ENCODE measurements around the gene TAF12.
A peak's percentile ranks its signal among the peaks of the same experiment; 100 is the strongest.
"Not testable (repeated sequence)": the region's sequence is repeated elsewhere in the genome, so short reads cannot be mapped to it uniquely, and the experiment has no call there.

TAF12 gene, protein sequence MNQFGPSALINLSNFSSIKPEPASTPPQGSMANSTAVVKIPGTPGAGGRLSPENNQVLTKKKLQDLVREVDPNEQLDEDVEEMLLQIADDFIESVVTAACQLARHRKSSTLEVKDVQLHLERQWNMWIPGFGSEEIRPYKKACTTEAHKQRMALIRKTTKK

DNA sequence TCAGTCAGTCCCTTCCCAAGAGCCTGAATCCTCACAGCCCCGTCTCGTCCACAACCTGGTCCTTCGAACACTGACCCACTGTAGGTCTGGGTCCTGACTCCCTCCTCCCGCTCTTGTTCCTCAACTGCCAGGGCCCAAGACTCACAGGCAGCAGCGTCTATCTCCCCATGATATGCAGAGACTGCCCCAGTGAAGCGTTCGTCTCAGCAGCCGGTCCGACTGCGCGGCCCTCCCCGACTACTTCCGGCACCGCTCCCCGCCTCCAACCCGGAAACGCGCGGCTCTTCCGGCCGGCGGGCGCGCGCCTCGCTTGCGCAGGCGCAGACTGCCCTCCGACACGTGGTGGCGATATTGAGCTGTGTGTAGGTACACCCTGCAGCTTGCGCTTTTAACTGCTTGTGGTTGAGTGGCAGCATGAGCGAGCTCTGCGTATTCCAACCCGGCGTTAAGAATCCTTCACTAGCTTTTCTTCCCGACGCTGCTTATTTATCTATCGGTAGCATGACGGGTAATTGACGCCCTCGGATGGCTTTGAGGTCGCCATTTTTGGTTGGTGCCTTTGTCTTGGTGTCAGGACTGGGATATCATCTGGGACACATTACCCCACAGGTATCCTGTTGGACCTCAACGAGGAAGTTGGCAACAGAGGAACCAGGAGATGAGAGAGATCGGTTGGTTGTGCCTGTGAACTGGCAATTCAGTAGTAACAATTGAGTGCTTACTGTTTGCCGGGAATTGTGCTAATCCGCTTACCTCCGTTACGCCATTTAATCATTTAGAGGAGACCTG, at the start of gene TAF12:
TSS of gene TAF12 (minus strand) at position 221 of the 789 bp plus-strand sequence. CDS start 20,986 bp downstream, outside the sequence.
- DNase-seq (ENCODE audit: low read depth in 2 of 2, low spot score in 1 of 2): peak; percentile 62 to 85

DNA sequence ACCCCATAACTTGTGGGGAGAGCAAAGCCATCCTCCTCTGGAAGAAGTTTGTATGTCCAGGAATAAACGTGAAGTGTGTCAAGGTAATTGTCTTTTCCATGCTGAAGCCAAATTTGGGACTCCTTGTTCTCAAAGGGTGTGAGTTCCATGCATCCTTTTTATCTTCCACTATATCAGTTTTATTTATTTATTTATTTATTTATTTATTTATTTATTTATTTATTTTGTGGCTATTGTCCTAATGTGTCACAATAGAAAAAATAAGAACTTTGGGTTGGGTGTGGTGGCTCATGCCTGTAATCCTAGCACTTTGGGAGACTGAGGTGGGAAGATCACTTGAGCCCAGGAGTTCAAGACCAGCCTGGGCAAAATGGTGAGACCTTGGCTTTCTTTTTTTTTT, 48.8 kb upstream of the TAF12 start:
- not testable (repeated sequence) for DNase-seq (ENCODE audit: low read depth in 2 of 2, low spot score in 1 of 2)

DNA sequence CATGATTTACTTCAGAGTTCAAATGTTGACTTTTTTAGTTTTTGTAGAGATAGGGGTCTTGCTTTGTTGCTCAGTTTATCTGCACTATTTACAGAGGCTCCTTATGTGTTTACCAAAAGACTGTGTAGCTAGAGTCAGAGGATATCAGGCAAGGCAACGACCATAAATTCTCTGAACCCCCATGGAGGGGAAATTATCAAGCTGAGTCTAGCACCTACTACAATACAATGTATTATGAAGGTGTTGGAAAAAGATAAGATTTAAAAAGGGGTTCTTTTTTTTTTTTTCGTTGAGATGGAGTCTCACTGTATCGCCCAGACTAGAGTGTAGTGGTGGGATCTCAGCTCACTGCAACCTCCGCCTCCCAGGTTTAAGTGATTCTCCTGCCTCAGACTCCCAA, 42.1 kb upstream of the TAF12 start:
- DNase-seq (ENCODE audit: low read depth in 2 of 2, low spot score in 1 of 2): no peak

DNA sequence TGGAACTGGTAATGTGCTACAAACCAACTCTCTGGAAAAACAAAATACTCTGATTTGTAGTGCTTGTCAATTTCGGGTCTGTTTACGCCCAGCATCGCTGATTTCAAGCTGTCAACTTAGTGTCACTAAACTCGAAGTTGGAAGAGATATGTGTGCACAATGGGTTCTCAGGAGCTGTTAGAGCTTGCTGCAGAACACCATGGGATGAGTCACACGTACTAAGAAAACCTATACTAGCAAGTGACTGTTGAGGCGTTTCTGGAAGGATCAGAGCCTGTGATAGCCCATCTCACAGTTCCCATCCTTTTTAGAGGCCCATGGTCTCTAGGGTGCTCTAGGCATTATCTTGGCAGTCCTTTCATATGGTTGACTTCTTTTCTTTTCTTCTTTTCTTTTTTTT, 40.0 kb upstream of the TAF12 start:
- no peak for DNase-seq (ENCODE audit: low read depth in 2 of 2, low spot score in 1 of 2)

DNA sequence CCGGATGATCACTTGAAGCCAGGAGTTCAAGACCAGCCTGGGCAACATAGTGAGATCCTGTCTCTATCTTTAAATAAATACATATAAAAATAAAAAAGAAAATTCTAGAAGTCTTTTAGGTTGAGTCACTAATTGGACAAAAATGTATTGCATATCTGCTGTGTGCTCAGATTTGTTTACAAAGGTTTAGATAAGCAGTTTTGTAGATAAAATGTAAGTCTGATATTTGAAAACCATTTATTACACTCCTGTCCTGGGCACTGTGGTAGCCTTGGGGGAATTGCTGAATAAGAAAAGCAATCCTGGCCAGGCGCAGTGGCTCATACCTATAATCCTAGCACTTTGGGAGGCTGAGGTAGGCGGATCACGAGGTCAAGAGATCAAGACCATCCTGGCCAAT, 37.3 kb upstream of the TAF12 start:
- DNase-seq (ENCODE audit: low read depth in 2 of 2, low spot score in 1 of 2): no peak

DNA sequence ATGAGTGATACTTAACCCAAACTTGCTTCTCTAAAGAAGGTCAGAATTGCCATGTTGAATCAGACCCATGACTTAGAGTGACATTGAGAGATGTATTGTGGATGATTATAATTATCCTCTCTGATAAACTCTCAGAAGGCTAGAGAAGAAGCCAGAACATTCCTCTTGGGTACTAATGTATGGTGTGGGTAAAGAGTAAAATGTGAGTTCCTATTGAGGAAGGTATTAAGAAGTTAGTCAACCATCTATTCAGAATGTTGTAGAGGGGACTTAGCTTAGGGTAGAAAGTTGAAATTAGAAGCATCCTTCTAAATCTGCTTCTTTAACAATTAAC, 33.0 kb upstream of the TAF12 start:
- no peak for DNase-seq (ENCODE audit: low read depth in 2 of 2, low spot score in 1 of 2)

DNA sequence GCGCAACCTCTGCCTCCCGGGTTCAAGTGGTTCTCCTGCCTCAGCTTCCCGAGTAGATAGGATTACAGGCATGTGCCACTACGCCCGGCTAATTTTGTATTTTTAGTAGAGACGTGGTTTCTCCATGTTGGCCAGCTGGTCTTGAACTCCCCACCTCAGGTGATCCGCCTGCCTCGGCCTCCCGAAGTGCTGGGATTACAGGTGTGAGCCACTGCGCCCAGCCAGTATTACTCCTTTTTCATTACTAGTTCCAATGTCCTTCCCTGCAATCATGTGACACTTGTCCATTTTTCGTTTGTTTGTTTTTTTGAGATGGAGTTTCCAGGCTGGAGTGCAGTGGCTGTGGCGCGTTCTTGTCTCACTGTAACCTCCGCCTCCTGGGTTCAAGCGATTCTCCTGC, 30.1 kb upstream of the TAF12 start:
- DNase-seq (ENCODE audit: low read depth in 2 of 2, low spot score in 1 of 2): not testable (repeated sequence)

DNA sequence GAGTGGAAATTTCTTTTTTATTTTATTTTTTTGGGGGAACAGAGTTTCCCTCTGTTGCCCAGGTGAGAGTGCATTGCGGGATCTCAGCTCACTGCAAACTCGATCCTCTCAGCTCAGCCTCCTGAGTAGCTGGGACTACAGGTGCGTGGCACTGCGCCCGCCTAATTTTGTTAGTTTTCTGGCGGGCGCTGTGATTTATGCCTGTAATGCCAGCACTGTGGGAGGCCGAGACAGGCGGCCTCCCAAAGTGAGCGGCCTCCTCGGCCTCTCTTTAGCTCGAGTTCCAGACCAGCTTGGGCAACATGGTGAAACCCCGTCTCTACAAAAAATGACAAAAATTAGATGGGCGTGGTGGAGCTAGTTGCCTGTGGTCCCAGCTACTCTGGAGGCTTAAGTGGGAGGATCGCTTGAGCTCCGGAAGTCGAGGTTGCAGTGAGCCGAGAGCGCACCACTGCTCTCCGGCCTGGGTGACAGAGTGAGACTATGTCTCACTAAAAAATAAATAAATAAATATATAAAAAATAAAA, 28.4 kb upstream of the TAF12 start:
- DNase-seq (ENCODE audit: low read depth in 2 of 2, low spot score in 1 of 2): no peak

DNA sequence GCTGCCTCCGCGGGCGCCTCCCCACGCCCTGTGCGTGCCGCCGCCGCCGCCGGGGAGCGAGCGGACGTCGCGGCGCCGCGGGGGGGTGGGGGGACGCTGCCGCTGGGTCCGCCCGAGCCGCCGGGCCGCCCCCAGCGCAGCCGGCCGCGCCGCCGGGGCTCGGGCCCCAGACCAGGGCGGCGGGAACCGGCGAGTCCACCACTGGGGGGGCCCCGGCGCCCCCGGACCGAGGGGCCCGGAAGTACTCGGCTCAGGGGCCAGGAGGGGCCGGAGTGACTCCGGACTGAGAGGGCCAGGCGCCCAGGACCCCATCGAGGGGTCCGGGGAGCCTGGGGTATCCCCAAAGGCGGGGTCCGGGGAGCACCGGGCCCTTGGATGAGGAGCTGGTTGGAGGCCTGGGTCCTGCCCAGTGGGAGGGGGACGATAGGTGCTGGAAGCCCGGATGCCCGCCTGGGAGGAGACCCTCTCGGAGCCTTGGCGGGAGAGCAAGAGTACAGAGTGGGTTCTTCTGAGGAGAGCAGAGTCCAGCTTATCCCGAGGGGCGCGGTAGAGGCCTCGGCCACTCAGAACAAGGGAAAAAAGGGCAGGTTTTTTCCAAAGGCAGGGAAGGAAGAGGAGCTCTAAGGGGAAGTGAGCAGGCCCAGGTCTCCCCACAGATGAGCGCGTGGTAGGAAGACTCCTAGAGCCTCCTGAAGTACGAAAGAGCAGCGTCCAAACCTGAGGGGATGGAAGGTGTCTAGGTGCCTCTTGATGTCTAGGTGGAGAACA, 26.3 kb upstream of the TAF12 start:
- peak in 1 of 2 donors; percentile 17 for DNase-seq (ENCODE audit: low read depth in 2 of 2, low spot score in 1 of 2)

DNA sequence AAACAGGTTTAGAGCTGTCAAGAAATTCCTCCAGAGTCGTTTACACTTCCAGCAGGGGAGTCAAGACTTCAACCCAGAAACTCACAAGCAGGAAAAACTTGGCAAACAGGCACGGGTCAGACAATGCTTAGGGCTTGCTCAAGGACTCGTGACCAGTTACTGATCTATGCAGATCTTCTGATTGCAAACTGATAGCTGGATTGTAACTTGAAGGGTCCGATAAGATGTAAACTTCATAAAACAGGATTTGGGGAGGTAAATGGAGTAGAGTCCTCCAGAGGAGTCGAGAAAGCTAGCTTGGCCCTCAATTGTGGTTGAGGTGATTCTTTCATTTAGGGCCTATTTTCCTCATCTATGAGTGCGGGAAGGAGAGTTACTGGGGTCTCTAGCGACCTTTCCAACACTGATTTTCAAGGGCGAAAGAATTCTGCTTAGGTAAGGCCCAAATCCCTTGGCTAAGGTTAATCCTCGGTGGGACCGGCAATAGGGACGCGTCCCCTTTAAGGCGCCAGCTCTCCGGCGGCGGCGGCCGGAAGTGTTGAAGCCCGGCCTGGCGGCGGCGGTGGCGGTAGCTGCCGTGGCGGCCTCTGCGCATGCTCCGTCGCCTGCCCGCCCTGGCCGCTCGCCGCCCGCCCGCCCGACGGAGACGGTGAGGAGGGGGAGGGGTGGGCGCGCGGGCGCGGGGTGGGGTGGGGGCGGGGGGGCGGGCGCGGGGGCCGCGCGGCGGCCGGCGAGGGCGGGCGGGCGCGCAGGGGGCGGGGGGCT, 25.5 kb upstream of the TAF12 start, which contains the start of gene GMEB1:
TSS of gene GMEB1 (plus strand) at position 594 of the 765 bp plus-strand sequence. CDS start 14,829 bp downstream, outside the sequence.
- peak; percentile 56 to 69 for DNase-seq (ENCODE audit: low read depth in 2 of 2, low spot score in 1 of 2)

DNA sequence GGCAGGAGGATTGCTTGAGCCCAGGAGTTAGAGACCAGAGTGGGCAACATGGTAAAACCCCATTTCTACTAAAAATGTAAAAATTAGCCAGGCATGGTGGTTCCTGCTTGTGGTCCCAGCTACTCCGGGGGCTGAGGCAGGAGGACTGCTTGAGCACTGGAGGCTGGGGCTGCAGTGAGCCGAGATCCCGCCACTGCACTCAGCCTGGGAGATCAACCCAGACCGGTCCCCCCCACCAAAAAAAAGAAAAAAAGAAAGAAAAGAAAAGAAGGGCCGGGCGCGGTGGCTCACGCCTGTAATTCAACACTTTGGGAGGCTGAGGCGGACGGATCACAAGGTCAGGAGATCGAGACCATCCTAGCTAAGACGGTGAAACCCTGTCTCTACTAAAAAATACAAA, 23.9 kb upstream of the TAF12 start:
- DNase-seq (ENCODE audit: low read depth in 2 of 2, low spot score in 1 of 2): no peak

DNA sequence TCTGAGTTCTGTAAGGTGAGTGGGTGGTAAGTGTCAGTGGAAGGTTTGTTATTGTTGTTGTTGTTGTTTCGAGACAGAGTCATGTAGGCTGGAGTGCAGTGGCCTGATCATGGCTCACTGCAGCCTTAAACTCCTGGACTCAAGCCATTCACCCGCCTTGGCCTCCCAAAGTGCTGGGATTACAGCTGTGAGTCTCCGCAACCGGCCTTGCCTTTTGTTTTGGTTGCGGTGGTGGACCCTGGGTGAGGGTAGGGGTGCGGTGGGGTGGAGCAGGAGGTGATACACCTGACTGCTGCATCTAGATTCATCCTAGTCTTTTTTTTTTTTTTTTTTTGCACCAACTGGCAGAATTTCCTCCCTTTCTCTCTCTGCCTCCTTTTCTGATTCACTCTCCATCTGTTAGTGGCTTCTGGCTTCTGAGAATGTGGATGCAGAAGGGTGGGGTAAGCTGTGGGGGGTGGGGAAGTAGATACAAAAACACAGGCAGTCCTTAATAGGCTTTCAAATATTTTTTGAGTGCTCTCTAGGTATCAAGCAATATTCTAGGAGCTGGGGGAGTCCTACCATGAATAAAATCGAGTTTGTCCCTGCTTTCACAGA, 21.1 kb upstream of the TAF12 start:
- DNase-seq (ENCODE audit: low read depth in 2 of 2, low spot score in 1 of 2): no peak

DNA sequence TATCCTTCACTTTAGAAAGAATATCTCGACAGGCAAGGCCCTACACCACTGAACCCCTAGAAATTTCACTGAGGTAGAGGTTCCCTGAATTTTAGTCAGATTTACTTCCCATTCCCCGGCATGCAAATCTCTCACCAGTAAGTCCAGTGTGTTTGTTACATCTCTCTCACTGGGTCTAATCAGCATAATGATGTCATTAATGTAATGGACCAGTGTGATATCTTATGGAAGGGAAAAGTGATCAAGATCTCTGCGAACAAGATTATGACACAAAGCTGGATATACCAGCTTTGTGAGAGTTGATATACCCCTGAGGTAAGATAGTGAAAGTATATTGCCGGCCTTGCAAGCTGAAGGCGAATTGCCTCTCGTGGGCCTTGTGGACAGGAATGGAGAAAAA, 13.5 kb upstream of the TAF12 start:
- DNase-seq (ENCODE audit: low read depth in 2 of 2, low spot score in 1 of 2): no peak

DNA sequence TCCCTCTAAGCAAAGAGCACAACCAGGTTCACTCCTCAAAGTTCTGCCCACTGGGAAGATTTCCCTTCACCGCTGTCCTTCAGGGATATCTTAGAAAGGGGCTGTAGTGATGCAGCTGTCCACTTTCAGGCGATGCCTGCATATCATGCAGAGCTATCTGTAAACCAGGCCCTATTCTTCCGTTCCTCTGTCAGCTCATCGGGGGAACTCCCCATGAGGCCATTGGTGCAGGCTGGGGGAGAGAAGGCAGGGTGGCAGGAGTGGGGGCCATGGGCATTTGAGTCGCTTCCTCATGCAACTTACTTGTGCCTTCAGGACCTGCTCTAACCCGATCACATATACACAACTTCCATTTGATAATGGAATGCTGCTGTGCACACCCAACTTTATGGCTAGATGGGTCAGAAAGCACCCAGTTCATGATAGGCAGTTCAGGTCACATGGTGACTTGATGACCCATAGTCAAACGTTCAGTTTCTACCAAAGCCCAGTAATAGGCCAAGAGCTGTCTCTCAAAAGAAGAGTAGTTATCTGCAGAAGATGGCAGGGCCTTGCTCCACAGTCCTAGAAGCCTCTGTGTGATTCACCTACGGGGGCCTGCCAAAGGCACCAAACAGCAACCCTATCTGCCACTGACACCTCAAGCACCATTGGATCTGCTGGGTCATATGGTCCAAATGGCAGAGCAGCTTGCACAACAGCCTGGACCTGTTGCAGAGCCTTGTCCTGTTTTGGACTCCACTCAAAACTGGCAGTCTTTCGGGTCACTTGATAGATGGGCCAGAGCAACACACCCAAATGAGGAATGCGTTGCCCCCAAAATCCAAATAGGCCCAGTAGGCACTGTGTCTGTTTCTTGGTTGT, 12.8 kb upstream of the TAF12 start:
- not testable (repeated sequence) for DNase-seq (ENCODE audit: low read depth in 2 of 2, low spot score in 1 of 2)

DNA sequence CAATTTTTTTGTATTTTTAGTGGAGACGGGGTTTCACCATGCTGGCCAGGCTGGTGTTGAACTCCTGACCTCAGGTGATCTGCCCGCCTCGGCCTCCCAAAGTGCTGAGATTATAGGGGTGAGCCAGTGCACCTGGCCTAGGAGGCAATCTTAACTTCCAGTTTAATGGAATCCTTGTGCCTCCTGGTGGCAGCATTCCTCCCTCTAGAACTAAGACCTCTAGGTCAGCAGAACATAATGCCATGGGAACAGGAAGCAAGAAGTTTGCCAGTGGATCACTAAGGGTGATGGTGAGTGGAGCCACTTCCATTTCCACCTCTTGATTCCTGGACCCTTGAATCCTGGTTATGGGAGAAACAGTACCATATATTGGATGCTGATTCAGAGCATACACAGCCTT, 11.0 kb upstream of the TAF12 start:
- DNase-seq (ENCODE audit: low read depth in 2 of 2, low spot score in 1 of 2): not testable (repeated sequence)

DNA sequence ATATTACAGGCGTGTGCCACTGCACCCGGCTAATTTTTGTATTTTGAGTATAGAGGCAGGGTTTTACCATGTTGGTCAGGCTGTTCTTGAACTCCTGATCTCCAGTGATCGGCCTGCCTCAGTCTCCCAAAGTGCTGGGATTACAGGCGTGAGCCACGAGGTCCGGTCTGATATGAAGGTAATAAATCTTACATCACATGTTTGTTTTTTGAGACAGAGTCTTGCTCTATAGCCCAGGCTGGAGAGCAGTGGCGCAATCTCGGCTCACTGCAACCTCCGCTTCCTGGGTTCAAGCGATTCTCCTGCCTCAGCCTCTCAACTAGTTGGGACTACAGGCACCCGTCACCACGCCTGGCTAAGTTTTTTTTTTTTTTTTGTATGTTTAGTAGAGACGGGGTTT, 10.2 kb upstream of the TAF12 start:
- DNase-seq (ENCODE audit: low read depth in 2 of 2, low spot score in 1 of 2): not testable (repeated sequence)

DNA sequence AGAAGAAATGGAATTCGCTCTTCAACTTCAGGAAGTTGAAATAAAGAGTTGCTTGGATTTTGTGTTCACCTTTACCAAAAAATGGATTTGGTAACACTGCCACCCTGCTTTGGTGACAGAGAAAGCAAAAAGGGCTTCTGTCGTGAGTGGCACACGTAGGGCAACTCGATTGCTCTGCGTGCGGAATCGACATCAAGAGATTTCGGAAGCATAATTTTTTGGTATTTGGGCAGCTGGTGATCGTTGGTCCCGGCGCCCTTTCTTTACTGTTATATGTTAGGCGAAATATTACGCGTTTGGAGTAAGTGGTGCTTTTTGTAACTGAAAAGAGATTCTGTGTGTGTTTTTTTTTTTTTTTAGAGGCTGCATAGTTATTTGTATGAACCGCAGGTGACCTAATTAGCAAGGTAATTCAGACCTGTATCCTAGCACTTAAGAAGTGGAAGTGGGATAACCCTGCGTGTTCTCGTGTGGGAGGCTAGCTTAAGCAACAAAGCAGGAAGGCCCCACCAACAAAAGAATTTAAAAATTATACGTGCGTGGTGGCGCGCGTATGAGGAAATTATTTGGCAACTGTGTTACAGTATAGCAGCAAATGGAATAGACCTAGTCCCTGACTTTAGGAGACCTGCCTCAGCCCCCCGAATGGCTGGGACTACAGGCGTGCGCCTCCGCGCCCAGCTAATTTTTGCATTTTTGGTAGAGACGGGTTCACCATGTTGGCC, 5.8 kb upstream of the TAF12 start, which contains the start of gene RNU11:
TSS of gene RNU11 (plus strand) at position 127 of the 725 bp plus-strand sequence.
- DNase-seq (ENCODE audit: low read depth in 2 of 2, low spot score in 1 of 2): peak; percentile 67 to 82

DNA sequence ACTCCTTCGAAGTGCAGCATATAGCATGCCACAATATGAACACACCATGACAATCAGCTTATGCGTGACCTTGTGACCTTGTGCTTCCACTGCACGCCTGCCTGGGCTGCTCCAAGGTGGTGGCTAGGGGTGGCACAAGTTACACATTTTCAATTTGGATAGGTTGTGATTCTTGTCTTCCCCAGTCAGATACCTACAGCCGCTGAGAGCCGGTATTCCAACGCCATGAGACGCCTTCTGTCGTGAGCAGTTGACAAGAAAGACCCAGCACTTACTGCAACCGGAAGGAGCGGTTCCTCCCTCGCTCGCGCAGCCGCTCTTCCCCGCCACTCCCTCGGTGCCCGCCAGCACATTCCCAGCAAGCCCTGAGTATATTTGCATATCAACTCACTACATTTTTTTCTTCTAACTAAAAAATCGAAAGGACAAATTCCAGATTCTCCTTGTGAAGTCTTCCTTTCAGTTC, 5.2 kb upstream of the TAF12 start:
- DNase-seq (ENCODE audit: low read depth in 2 of 2, low spot score in 1 of 2): peak; percentile 60 to 78

DNA sequence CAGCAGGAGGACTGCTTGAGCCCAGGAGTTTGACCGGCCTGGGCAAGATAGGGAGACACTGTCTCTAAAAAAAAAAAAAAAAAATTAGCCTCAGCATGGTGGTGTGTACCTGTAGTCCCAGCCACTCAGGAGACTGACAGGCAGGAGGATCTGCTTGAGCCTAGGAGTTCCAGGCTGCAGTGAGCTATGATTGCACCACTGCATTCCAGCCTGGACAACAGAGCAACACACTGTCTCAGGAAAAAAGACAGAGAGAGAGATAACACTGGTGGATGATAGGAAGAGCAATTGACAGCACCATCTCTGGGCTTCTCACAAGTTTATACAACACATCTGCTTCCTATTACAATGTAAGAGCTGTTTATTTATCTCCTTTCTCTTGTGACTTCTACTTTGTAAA, 3.2 kb upstream of the TAF12 start:
- no peak for DNase-seq (ENCODE audit: low read depth in 2 of 2, low spot score in 1 of 2)
